CD8-positive, alpha-beta memory T cell (primary cell): Measurements from ENCODE around the gene GTF3C5. TPM values are rescaled to one million over a fixed set of nuclear protein-coding genes. Genes with fewer than 3 reads are reported as not detected.
A peak's percentile ranks its signal among the peaks of the same experiment; 100 is the strongest.

ENCODE experiments used
- CTCF ChIA-PET: fragments of 350-600 bp; sonication (Branson Sonifier 250); formaldehyde crosslinking; loops from one replicate; lab custom pipeline; 2021; ENCODE audit warnings: antibody characterized with exemption; lab: Charles Lee
- POLR2A ChIA-PET: fragments of 350-600 bp; sonication (Branson Sonifier 250); formaldehyde crosslinking; loops from one replicate; lab custom pipeline; 2021; ENCODE audit warnings: antibody characterized with exemption; lab: Charles Lee
- DNase-seq, 5 donors: peaks; one replicate each; pipeline versions ENCODE4 v3.0.0 to v3.0.0-alpha.2; 2020 to 2022; ENCODE audit warnings: mixed read lengths in 1 of 5
- H3K27ac ChIP-seq: one replicate; pipeline ENCODE4 v1.7.0; 2013; ENCODE audit warnings: low read depth, mild to moderate bottlenecking, low read length, moderate library complexity
- H3K27me3 ChIP-seq: 2 replicates; pipeline ENCODE4 v1.7.0; 2013; ENCODE audit warnings: low read length, mild to moderate bottlenecking; ENCODE audit not compliant: insufficient read depth, poor library complexity, severe bottlenecking
- H3K36me3 ChIP-seq: 2 replicates; pipeline ENCODE4 v1.7.0; 2013; ENCODE audit warnings: mild to moderate bottlenecking, low read length, moderate library complexity; ENCODE audit not compliant: insufficient read depth
- H3K4me1 ChIP-seq: 2 replicates; pipeline ENCODE4 v1.7.0; 2013; ENCODE audit warnings: mild to moderate bottlenecking, low read length, moderate library complexity; ENCODE audit not compliant: insufficient read depth
- H3K4me3 ChIP-seq: 2 replicates; pipeline ENCODE4 v1.7.0; 2013; ENCODE audit warnings: mild to moderate bottlenecking, low read length
- H3K9me3 ChIP-seq: 2 replicates; pipeline ENCODE4 v1.7.0; 2013; ENCODE audit warnings: mild to moderate bottlenecking, low read length
- H3K27ac Mint-ChIP-seq, 8 donors: one replicate each; pipeline ENCODE4 v1.8.0; 2020 to 2021; ENCODE audit warnings: mixed read lengths in 8 of 8, mild to moderate bottlenecking in 6 of 8, inconsistent platforms in 3 of 8, moderate library complexity in 3 of 8
- H3K27me3 Mint-ChIP-seq, 2 donors: one replicate each; pipeline ENCODE4 v1.8.0; 2020 to 2021; ENCODE audit warnings: mixed read lengths in 2 of 2, mild to moderate bottlenecking in 1 of 2, moderate library complexity in 1 of 2
- H3K36me3 Mint-ChIP-seq, 3 donors: one replicate each; pipeline ENCODE4 v1.8.0; 2020 to 2021; ENCODE audit warnings: mixed read lengths in 3 of 3, inconsistent platforms in 1 of 3, mild to moderate bottlenecking in 1 of 3
- H3K4me1 Mint-ChIP-seq, 3 donors: one replicate each; pipeline ENCODE4 v1.8.0; 2020 to 2021; ENCODE audit warnings: mixed read lengths in 3 of 3, inconsistent platforms in 1 of 3, mild to moderate bottlenecking in 1 of 3
- H3K4me3 Mint-ChIP-seq, 7 donors: one replicate each; pipeline ENCODE4 v1.8.0; 2020 to 2021; ENCODE audit warnings: mixed read lengths in 7 of 7, mild to moderate bottlenecking in 6 of 7, moderate library complexity in 4 of 7, inconsistent platforms in 2 of 7
- H3K9me3 Mint-ChIP-seq, 5 donors: one replicate each; pipeline ENCODE4 v1.8.0; 2020 to 2022; ENCODE audit warnings: mixed read lengths in 5 of 5, mild to moderate bottlenecking in 3 of 5, moderate library complexity in 2 of 5, inconsistent platforms in 1 of 5
- polyA plus RNA-seq: library from polyadenylated mRNA; unstranded; fragments of 300-500 nt; fragmentation: Illumina TruSeq; gene quantifications from one replicate; pipeline ENCODE4 v1.2.3, GENCODE V29; 2021
- total RNA-seq, 2 experiments: library from RNA; stranded (reverse); gene quantifications; one replicate each; pipeline ENCODE4 v1.2.3, GENCODE V29; 2021

GTF3C5 gene
- total and polyA plus RNA-seq, 3 experiments from 2014 or later: 38.5 to 91.8 (median 87.8) TPM

- H3K27ac Mint-ChIP-seq: no peak overlapping the region
- POLR2A ChIA-PET: no interaction called here
- H3K36me3 Mint-ChIP-seq: peaks cover 4 to 79% (median 19%) of the 10 kb centered on the region in 3 donors
- no peaks in the 10 kb centered on the region for H3K4me1 Mint-ChIP-seq
- H3K4me3 Mint-ChIP-seq: no peak overlapping the region
- DNase-seq: no peak
- H3K27ac ChIP-seq: no peak overlapping the region
- no peaks in the 10 kb centered on the region for H3K27me3 Mint-ChIP-seq
- no peak overlapping the region for H3K4me3 ChIP-seq
- no peaks in the 10 kb centered on the region for H3K9me3 ChIP-seq
- peaks cover 7% of the 10 kb centered on the region for H3K36me3 ChIP-seq
- peaks cover 5% of the 10 kb centered on the region for H3K4me1 ChIP-seq
- CTCF ChIA-PET: interaction anchor here (2.4 kb wide), 1 partner anchor 92 kb away, joined by 11 read pairs; no protein-coding TSS in a partner anchor
- no peaks in the 10 kb centered on the region for H3K9me3 Mint-ChIP-seq
- no peaks in the 10 kb centered on the region for H3K27me3 ChIP-seq
Measured at GRCh38 chr9:133051966-133052539, 21.3 kb downstream of the GTF3C5 start.

GRCh38 chr9:133054194-133054890, 23.5 kb downstream of the GTF3C5 start:
- Mint-ChIP-seq H3K9me3 (no peaks in the 10 kb centered on the region), H3K27ac (peak overlapping the region in 1 of 8 donors; percentile 20), H3K4me3 (no peak overlapping the region), H3K27me3 (no peaks in the 10 kb centered on the region), H3K4me1 (peaks cover 12 to 19% (median 13%) of the 10 kb centered on the region in 3 donors), H3K36me3 (peaks cover 4 to 87% (median 21%) of the 10 kb centered on the region in 3 donors)
- no peak for DNase-seq
- Histone ChIP-seq H3K27me3 (no peaks in the 10 kb centered on the region), H3K4me3 (no peak overlapping the region), H3K36me3 (peaks cover 5% of the 10 kb centered on the region), H3K4me1 (peaks cover 27% of the 10 kb centered on the region), H3K27ac (no peak overlapping the region), H3K9me3 (no peaks in the 10 kb centered on the region)
- ChIA-PET CTCF (no interaction called here), POLR2A (no interaction called here)

GRCh38 chr9:133054966-133055365, 24.2 kb downstream of the GTF3C5 start:
- H3K27ac Mint-ChIP-seq: no peak overlapping the region
- H3K36me3 Mint-ChIP-seq: peaks cover 4 to 81% (median 17%) of the 10 kb centered on the region in 3 donors
- Histone ChIP-seq H3K27me3 (no peaks in the 10 kb centered on the region), H3K4me1 (peaks cover 33% of the 10 kb centered on the region), H3K4me3 (no peak overlapping the region), H3K36me3 (peaks cover 5% of the 10 kb centered on the region), H3K9me3 (no peaks in the 10 kb centered on the region), H3K27ac (no peak overlapping the region)
- peaks cover 18 to 25% (median 18%) of the 10 kb centered on the region in 3 donors for H3K4me1 Mint-ChIP-seq
- H3K27me3 Mint-ChIP-seq: no peaks in the 10 kb centered on the region
- ChIA-PET CTCF (no interaction called here), POLR2A (no interaction called here)
- no peak for DNase-seq
- H3K9me3 Mint-ChIP-seq: no peaks in the 10 kb centered on the region
- H3K4me3 Mint-ChIP-seq: no peak overlapping the region

- no peak overlapping the region for H3K27ac ChIP-seq
- peaks cover 5% of the 10 kb centered on the region for H3K36me3 ChIP-seq
Measured at GRCh38 chr9:133055788-133056420, 25.1 kb downstream of the GTF3C5 start.

GRCh38 chr9:133056533-133056932, 25.7 kb downstream of the GTF3C5 start:
- no peaks in the 10 kb centered on the region for H3K27me3 Mint-ChIP-seq
- H3K4me1 Mint-ChIP-seq: peaks cover 20 to 28% (median 23%) of the 10 kb centered on the region in 3 donors
- Histone ChIP-seq H3K27ac (no peak overlapping the region), H3K27me3 (no peaks in the 10 kb centered on the region), H3K4me1 (peaks cover 38% of the 10 kb centered on the region), H3K9me3 (no peaks in the 10 kb centered on the region), H3K4me3 (peak overlapping the region; percentile 12), H3K36me3 (peaks cover 5% of the 10 kb centered on the region)
- H3K27ac Mint-ChIP-seq: peak overlapping the region in 1 of 8 donors; percentile 23
- H3K36me3 Mint-ChIP-seq: peaks cover 4 to 66% (median 14%) of the 10 kb centered on the region in 3 donors
- no peak overlapping the region for H3K4me3 Mint-ChIP-seq
- ChIA-PET CTCF (interaction anchor here (1.3 kb wide), 1 partner anchor 20 kb away, joined by 3 read pairs; no protein-coding TSS in a partner anchor), POLR2A (no interaction called here)
- DNase-seq: no peak
- no peaks in the 10 kb centered on the region for H3K9me3 Mint-ChIP-seq

More at GRCh38 chr9:133055788-133056420, 25.1 kb downstream of the GTF3C5 start:
- POLR2A ChIA-PET: no interaction called here
- Histone ChIP-seq H3K9me3 (no peaks in the 10 kb centered on the region), H3K4me1 (peaks cover 38% of the 10 kb centered on the region), H3K4me3 (no peak overlapping the region), H3K27me3 (no peaks in the 10 kb centered on the region)
- Mint-ChIP-seq H3K27ac (peak overlapping the region in 1 of 8 donors; percentile 16), H3K36me3 (peaks cover 4 to 72% (median 16%) of the 10 kb centered on the region in 3 donors), H3K4me1 (peaks cover 20 to 28% (median 23%) of the 10 kb centered on the region in 3 donors), H3K4me3 (no peak overlapping the region), H3K9me3 (no peaks in the 10 kb centered on the region), H3K27me3 (no peaks in the 10 kb centered on the region)
- CTCF ChIA-PET: interaction anchor here (1.3 kb wide), 1 partner anchor 19 kb away, joined by 3 read pairs; no protein-coding TSS in a partner anchor
- DNase-seq: no peak

GRCh38 chr9:133057006-133057405, 26.2 kb downstream of the GTF3C5 start:
- ChIA-PET CTCF (interaction anchor here (1.3 kb wide), 1 partner anchor 20 kb away, joined by 3 read pairs; no protein-coding TSS in a partner anchor), POLR2A (no interaction called here)
- H3K4me1 ChIP-seq: peaks cover 38% of the 10 kb centered on the region
- no peaks in the 10 kb centered on the region for H3K27me3 ChIP-seq
- no peak overlapping the region for H3K27ac ChIP-seq
- H3K27ac Mint-ChIP-seq: no peak overlapping the region
- peaks cover 4 to 61% (median 14%) of the 10 kb centered on the region in 3 donors for H3K36me3 Mint-ChIP-seq
- no peaks in the 10 kb centered on the region for H3K9me3 ChIP-seq
- H3K4me3 Mint-ChIP-seq: no peak overlapping the region
- peak overlapping the region; percentile 12 for H3K4me3 ChIP-seq
- no peaks in the 10 kb centered on the region for H3K9me3 Mint-ChIP-seq
- H3K36me3 ChIP-seq: peaks cover 5% of the 10 kb centered on the region
- no peaks in the 10 kb centered on the region for H3K27me3 Mint-ChIP-seq
- peak in 1 of 5 donors; percentile 21 for DNase-seq
- H3K4me1 Mint-ChIP-seq: peaks cover 20 to 28% (median 23%) of the 10 kb centered on the region in 3 donors

- H3K4me1 ChIP-seq: peaks cover 38% of the 10 kb centered on the region
- H3K27me3 Mint-ChIP-seq: no peaks in the 10 kb centered on the region
- H3K36me3 ChIP-seq: peaks cover 5% of the 10 kb centered on the region
Measured at GRCh38 chr9:133057553-133057952, 26.8 kb downstream of the GTF3C5 start.

More at GRCh38 chr9:133057553-133057952, 26.8 kb downstream of the GTF3C5 start:
- H3K4me1 Mint-ChIP-seq: peaks cover 20 to 28% (median 23%) of the 10 kb centered on the region in 3 donors
- CTCF ChIA-PET: no interaction called here
- POLR2A ChIA-PET: no interaction called here
- H3K36me3 Mint-ChIP-seq: peaks cover 4 to 56% (median 12%) of the 10 kb centered on the region in 3 donors
- H3K9me3 Mint-ChIP-seq: no peaks in the 10 kb centered on the region
- H3K27ac Mint-ChIP-seq: peak overlapping the region in 2 of 8 donors; percentile 42 to 43
- Histone ChIP-seq H3K4me3 (no peak overlapping the region), H3K27ac (no peak overlapping the region), H3K27me3 (no peaks in the 10 kb centered on the region), H3K9me3 (no peaks in the 10 kb centered on the region)
- H3K4me3 Mint-ChIP-seq: no peak overlapping the region
- no peak for DNase-seq
